B cell (primary cell): ENCODE results near the gene POU2F2.

Experiments
- EZH2 ChIP-seq: IDR thresholded peaks from 2 replicates; pipeline ENCODE4 v1.6.1; 2012; ENCODE audit warnings: borderline replicate concordance, low read depth, mild to moderate bottlenecking, moderate library complexity, low read length; ENCODE audit not compliant: insufficient read depth, poor library complexity, severe bottlenecking
- TF ChIP-seq, protein P1 (sequence below): fragments of 200-600 bp; IDR thresholded peaks from one replicate; pipeline ENCODE4 v1.8.0; 2022; ENCODE audit warnings: antibody characterized with exemption, mild to moderate bottlenecking

DNA sequence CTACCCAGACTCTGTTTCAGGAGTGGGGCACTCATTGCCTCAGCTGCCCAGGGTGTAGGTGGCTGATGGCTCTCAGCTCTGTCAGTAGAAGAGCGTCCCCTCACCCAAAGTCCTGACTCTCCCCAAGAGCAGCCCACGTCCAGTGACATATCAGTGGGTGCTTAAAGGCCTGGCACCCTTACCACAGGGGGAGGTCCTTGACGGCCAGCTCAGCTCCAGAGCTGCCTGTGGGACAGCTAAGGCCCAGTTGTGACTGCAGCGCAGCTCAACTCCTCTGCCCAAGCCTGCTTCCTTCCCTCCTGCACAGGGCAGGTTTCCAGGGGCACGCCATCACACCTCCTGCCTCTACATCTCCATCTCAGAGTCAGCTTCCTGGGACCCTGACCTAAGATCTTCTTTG is 94.6 kb downstream of the POU2F2 start:
- TF ChIP-seq, protein P1, sequence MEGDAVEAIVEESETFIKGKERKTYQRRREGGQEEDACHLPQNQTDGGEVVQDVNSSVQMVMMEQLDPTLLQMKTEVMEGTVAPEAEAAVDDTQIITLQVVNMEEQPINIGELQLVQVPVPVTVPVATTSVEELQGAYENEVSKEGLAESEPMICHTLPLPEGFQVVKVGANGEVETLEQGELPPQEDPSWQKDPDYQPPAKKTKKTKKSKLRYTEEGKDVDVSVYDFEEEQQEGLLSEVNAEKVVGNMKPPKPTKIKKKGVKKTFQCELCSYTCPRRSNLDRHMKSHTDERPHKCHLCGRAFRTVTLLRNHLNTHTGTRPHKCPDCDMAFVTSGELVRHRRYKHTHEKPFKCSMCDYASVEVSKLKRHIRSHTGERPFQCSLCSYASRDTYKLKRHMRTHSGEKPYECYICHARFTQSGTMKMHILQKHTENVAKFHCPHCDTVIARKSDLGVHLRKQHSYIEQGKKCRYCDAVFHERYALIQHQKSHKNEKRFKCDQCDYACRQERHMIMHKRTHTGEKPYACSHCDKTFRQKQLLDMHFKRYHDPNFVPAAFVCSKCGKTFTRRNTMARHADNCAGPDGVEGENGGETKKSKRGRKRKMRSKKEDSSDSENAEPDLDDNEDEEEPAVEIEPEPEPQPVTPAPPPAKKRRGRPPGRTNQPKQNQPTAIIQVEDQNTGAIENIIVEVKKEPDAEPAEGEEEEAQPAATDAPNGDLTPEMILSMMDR, result no peak
- TF ChIP-seq EZH2, result no peak
